Heart left ventricle (tissue), 13 donors: ENCODE results near the gene OTOA.
"Not testable (repeated sequence)": the region's sequence is repeated elsewhere in the genome, so short reads cannot be mapped to it uniquely, and the experiment has no call there.

ENCODE experiments used
- POLR2A ChIP-seq, 2 donors: fragments of 450-650 bp; IDR thresholded peaks; one replicate each; pipeline ENCODE4 v1.6.1; 2017; ENCODE audit warnings: antibody characterized with exemption in 2 of 2, mild to moderate bottlenecking in 2 of 2, moderate library complexity in 2 of 2
- TF ChIP-seq, protein P1 (sequence below), 12 donors: fragments of 200-600 bp; sonication (generic) in 4 of 12; IDR thresholded peaks; one replicate each; pipeline versions ENCODE4 v1.5.0 to v1.8.0; 2018 to 2022; ENCODE audit warnings: antibody characterized with exemption in 12 of 12, mild to moderate bottlenecking in 5 of 12
- donor health status: ischemic (EF 13 %, LVEDD 7.1; RV severe dilation, severe dysfunction).
- donor health status: DM: no; HTN: yes; CAD: no.
- donor health status: DM: no; HTN: no; CAD: no.
- donor health status: ischemic (EF 25% LVEDD 6.9; RV normal size, moderate dysfunction).
- donor health status: ischemic (EF 25% LVEDD 5.7; RV mildly dilated, moderate dysfunction).
- donor health status: ischemic (EF 35%, LVEDD 5.7; RV mildly dilated, moderate dysfunction).
- donor health status: nonischemic (EF 11% LVEDD 7.7; RV severe dilation, severe dysfunction).
- donor health status: DM: yes; HTN: yes; CAD: no.
- donor health status: PGD.
- donor health status: ischemic (EF 29% LVEDD 5.4; RV normal size, mild dysfunction).
- donor health status: nonischemic (EF 23%, LVEDD 6.1; RV moderate dilation, normal function).

DNA sequence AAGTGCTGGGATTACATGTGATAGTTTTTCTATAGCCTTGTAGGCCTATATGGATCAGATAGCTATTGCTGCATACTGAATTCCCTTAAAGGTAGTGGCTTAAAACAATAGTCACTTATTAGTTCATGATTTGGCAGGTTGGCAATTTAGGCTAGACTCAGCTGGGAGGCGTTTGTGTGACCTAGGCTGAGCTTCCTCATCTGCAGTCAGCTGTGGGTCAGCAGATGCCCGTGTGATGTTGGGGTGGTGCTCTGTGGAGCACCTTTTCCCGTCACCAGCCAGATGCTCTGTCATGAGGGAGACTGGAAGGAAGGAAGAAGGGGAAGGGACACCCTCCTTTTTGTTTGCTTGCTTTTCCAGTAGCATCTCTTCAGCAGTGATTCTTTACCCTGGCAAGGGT, 129.5 kb downstream of the OTOA start:
- not testable (repeated sequence) for TF ChIP-seq POLR2A (IDR thresholded peaks at IDR 0.05)
- TF ChIP-seq, protein P1, sequence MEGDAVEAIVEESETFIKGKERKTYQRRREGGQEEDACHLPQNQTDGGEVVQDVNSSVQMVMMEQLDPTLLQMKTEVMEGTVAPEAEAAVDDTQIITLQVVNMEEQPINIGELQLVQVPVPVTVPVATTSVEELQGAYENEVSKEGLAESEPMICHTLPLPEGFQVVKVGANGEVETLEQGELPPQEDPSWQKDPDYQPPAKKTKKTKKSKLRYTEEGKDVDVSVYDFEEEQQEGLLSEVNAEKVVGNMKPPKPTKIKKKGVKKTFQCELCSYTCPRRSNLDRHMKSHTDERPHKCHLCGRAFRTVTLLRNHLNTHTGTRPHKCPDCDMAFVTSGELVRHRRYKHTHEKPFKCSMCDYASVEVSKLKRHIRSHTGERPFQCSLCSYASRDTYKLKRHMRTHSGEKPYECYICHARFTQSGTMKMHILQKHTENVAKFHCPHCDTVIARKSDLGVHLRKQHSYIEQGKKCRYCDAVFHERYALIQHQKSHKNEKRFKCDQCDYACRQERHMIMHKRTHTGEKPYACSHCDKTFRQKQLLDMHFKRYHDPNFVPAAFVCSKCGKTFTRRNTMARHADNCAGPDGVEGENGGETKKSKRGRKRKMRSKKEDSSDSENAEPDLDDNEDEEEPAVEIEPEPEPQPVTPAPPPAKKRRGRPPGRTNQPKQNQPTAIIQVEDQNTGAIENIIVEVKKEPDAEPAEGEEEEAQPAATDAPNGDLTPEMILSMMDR (IDR thresholded peaks at IDR 0.05), result not testable (repeated sequence)
